ENCODE data around the gene ZNF277.

Gene ZNF277

GRCh38 chr7:112206238-112206990 lies at the start of gene ZNF277, which contains the start of gene DOCK4:
Gene ZNF277, plus strand, starts transcription at chr7:112206695. Its CDS starts 22 bp downstream, at chr7:112206717.
Gene DOCK4, minus strand, starts transcription at chr7:112206399. Its CDS starts 261 bp downstream, at chr7:112206138.
- H3K4me3 ChIP-seq (ENCODE audit: low read depth, low read length), result peak within 1 kb of the TSS; percentile 84
- TF ChIP-seq CTCF (IDR thresholded peaks at IDR 0.05; ENCODE audit: insufficient read depth, low read depth, low read length, missing control alignments), result no peak
- peak; percentile 99 for DNase-seq (ENCODE audit: low read depth)

DNA sequence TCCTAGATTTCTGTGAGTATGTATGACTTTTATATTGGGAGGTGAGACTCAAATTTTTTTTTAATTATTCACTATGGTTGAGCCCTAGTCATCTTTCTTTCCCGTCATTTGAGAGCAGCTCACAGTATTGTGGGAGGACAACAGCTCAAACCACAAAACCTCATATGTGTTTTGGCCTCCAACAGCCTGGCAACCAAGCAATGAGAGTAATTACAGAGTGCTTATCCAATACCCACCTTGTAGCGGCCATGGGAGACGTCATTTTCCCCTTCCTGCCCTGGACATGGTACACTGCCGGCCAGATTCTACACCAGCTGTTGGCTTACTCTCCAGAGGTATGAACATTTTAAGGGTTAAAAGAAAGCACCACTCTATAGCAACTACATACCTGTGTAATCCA lies 49.4 kb upstream of the ZNF277 start:
- TF ChIP-seq CTCF (IDR thresholded peaks at IDR 0.05; ENCODE audit: insufficient read depth, low read depth, low read length, missing control alignments), result no peak
- DNase-seq (ENCODE audit: low read depth), result no peak

GRCh38 chr7:112159351-112159750 lies 47.1 kb upstream of the ZNF277 start:
- DNase-seq (ENCODE audit: low read depth), result no peak
- TF ChIP-seq CTCF (IDR thresholded peaks at IDR 0.05; ENCODE audit: insufficient read depth, low read depth, low read length, missing control alignments), result no peak
- H3K4me3 ChIP-seq (ENCODE audit: low read depth, low read length), result no peak overlapping the region

More for the DNA sequence above, 49.4 kb upstream of the ZNF277 start:
- H3K4me3 ChIP-seq (ENCODE audit: low read depth, low read length), result no peak overlapping the region

GRCh38 chr7:112160130-112160770 lies 46.2 kb upstream of the ZNF277 start:
- no peak overlapping the region for H3K4me3 ChIP-seq (ENCODE audit: low read depth, low read length)
- TF ChIP-seq CTCF (IDR thresholded peaks at IDR 0.05; ENCODE audit: insufficient read depth, low read depth, low read length, missing control alignments), result no peak
- DNase-seq (ENCODE audit: low read depth), result no peak

GRCh38 chr7:112160771-112161150 lies 45.7 kb upstream of the ZNF277 start:
- DNase-seq (ENCODE audit: low read depth), result no peak
- H3K4me3 ChIP-seq (ENCODE audit: low read depth, low read length), result no peak overlapping the region
- no peak for TF ChIP-seq CTCF (IDR thresholded peaks at IDR 0.05; ENCODE audit: insufficient read depth, low read depth, low read length, missing control alignments)

- H3K4me3 ChIP-seq (ENCODE audit: low read depth, low read length), result no peak overlapping the region
- DNase-seq (ENCODE audit: low read depth), result no peak
- TF ChIP-seq CTCF (IDR thresholded peaks at IDR 0.05; ENCODE audit: insufficient read depth, low read depth, low read length, missing control alignments), result no peak
Observed at GRCh38 chr7:112161253-112162141, 45.0 kb upstream of the ZNF277 start.
